ENCODE results near the gene KDM3A. TPM values are rescaled to one million over a fixed set of nuclear protein-coding genes. Genes with fewer than 3 reads are reported as not detected.
"Not testable (repeated sequence)": the region's sequence is repeated elsewhere in the genome, so short reads cannot be mapped to it uniquely, and the experiment has no call there.

Gene KDM3A
- total and polyA plus RNA-seq, 3 experiments from 2014 or later = 21.1 to 46.2 (median 45.8) TPM

DNA sequence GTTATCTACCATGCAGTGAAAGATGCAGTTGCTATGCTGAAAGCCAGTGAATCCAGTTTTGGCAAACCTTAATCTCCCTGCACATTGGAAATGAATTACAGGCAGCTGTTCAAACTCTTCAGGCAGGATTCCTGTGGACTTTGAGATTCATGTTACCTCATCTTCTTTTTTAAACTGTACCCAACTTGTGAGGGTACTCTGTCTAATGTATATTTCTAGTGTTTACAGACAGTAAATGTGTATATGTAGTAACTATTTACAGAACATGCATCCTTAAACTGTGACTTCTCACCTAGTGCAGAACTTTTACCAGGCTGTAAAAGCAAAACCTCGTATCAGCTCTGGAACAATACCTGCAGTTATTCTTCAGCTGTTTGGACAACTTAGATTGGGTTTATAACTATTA is 50.9 kb downstream of the KDM3A start:
- Histone ChIP-seq H3K27me3 (ENCODE audit: insufficient read depth, low read length, poor library complexity, severe bottlenecking) (no peaks in the 10 kb centered on the region), H3K9me3 (ENCODE audit: low read length) (no peaks in the 10 kb centered on the region), H3K27ac (ENCODE audit: low read depth, low read length) (no peak overlapping the region), H3K36me3 (ENCODE audit: insufficient read depth, low read length) (peaks cover 51% of the 10 kb centered on the region), H3K4me3 (ENCODE audit: low read length) (no peak overlapping the region), H3K4me1 (ENCODE audit: insufficient read depth, low read length) (no peaks in the 10 kb centered on the region)
- Mint-ChIP-seq H3K4me3 (no peak overlapping the region), H3K27ac (peak overlapping the region in 3 of 8 donors; percentile 8 to 19 (median 17)), H3K4me1 (peaks cover 18 to 30% (median 30%) of the 10 kb centered on the region in 3 donors), H3K9me3 (no peaks in the 10 kb centered on the region), H3K27me3 (no peaks in the 10 kb centered on the region), H3K36me3 (peaks cover 16 to 97% (median 53%) of the 10 kb centered on the region in 3 donors)
- ChIA-PET CTCF (interaction anchor here (2.0 kb wide), 1 partner anchor 315 kb away, joined by 4 read pairs; no protein-coding TSS in a partner anchor), POLR2A (no interaction called here)
- DNase-seq = no peak

DNA sequence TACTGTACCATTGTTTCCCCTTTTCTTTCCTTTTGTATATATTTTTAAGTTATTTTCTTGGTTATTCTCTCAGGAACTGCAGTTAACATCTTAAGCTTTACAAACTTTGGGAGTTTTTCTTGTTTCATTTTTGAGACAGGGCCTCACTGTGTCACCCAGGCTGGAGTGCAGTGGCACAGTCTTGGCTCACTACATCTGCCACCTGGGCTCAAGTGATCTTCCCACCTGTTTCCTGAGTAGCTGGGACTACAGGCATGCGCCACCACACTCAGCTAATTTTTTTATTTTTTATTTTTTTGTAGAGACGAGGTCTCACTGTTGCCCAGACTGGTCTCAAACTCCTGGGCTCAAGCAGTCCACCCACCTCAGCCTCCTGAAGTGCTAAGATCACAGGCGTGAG is 55.2 kb downstream of the KDM3A start:
- H3K36me3 ChIP-seq (ENCODE audit: insufficient read depth, low read length) = peaks cover 40% of the 10 kb centered on the region
- H3K27me3 ChIP-seq (ENCODE audit: insufficient read depth, low read length, poor library complexity, severe bottlenecking); H3K4me3 ChIP-seq (ENCODE audit: low read length); H3K4me3 Mint-ChIP-seq; DNase-seq; H3K27ac ChIP-seq (ENCODE audit: low read depth, low read length); H3K27me3 Mint-ChIP-seq; POLR2A ChIA-PET; H3K4me1 ChIP-seq (ENCODE audit: insufficient read depth, low read length); CTCF ChIA-PET; H3K9me3 ChIP-seq (ENCODE audit: low read length): not testable (repeated sequence)
- peaks cover 12 to 28% (median 24%) of the 10 kb centered on the region in 5 donors for H3K9me3 Mint-ChIP-seq
- H3K36me3 Mint-ChIP-seq = peaks cover 40 to 97% (median 55%) of the 10 kb centered on the region in 3 donors
- peak overlapping the region in 3 of 8 donors; percentile 56 to 69 (median 56) for H3K27ac Mint-ChIP-seq
- H3K4me1 Mint-ChIP-seq = peaks cover 22 to 39% (median 27%) of the 10 kb centered on the region in 3 donors

DNA sequence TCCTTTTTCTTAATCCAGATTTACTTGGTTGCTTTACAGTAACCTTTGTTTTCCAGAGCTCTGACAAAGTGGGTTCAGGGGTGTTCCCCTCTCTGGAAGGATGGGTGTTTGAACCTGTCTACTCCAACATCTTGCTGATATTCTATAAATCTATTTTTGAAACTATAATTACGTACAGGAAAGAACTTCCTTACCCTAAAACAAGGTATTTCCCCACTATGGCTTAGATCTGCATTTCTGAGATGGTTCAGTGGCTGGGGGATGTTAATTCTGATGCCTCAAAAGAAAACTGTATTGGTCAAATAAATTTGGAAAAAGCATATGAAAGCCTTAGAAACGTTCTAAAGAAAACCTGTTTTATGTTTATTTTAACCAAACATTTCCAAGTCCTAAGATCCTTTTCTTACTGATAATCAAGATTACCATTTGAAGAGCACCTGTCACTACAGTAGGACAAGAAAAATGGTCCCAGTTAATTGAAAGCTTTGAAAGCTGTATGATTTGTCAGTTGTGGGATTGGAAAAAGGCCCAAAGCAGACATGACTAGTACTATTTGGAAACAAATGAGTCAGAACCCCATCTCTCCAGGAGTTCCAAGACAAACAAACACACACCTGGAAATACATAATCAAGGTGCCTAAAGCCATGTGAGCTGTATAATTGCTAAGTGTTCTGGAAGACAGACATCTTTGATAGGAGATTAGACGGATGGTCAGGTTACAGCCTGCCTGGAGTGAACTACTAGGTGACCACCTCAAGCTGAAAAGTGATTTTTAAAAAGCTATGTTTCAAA is 57.5 kb downstream of the KDM3A start:
- H3K4me1 Mint-ChIP-seq = peaks cover 24 to 37% (median 30%) of the 10 kb centered on the region in 3 donors
- Histone ChIP-seq H3K27me3 (ENCODE audit: insufficient read depth, low read length, poor library complexity, severe bottlenecking) (no peaks in the 10 kb centered on the region), H3K9me3 (ENCODE audit: low read length) (peaks cover 4% of the 10 kb centered on the region), H3K4me1 (ENCODE audit: insufficient read depth, low read length) (no peaks in the 10 kb centered on the region), H3K4me3 (ENCODE audit: low read length) (no peak overlapping the region), H3K27ac (ENCODE audit: low read depth, low read length) (no peak overlapping the region), H3K36me3 (ENCODE audit: insufficient read depth, low read length) (peaks cover 24% of the 10 kb centered on the region)
- DNase-seq = no peak
- H3K4me3 Mint-ChIP-seq = no peak overlapping the region
- peak overlapping the region in 1 of 8 donors; percentile 76 for H3K27ac Mint-ChIP-seq
- H3K9me3 Mint-ChIP-seq = peaks cover 12 to 32% (median 27%) of the 10 kb centered on the region in 5 donors
- CTCF ChIA-PET = interaction anchor here (1.8 kb wide), 1 partner anchor 11 kb away, joined by 9 read pairs; no protein-coding TSS in a partner anchor
- H3K27me3 Mint-ChIP-seq = no peaks in the 10 kb centered on the region
- H3K36me3 Mint-ChIP-seq = peaks cover 62 to 97% (median 65%) of the 10 kb centered on the region in 3 donors
- POLR2A ChIA-PET = interaction anchor here (1.1 kb wide), 1 partner anchor 57 kb away, joined by 4 read pairs; the partner anchor contains the start of gene KDM3A

DNA sequence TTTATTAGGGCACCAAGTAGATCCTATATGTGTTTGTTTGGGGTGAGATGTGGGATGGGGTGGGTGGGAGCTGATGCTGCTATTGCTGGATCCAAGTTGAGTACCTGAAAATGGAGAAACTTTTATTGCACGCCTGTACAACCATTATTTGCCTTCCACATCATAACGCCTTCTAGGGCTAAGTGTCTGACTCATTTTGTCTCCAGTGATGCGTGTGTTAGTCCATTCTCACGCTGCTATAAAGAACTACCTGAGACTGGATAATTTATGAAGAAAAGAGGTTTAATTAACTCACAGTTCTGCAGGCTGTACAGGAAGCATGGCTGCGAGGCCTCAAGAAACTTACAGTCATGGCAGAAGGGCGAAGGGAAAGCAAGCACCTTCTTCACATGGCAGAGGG is 58.2 kb downstream of the KDM3A start:
- no peak for DNase-seq
- Histone ChIP-seq H3K27ac (ENCODE audit: low read depth, low read length) (no peak overlapping the region), H3K9me3 (ENCODE audit: low read length) (peaks cover 4% of the 10 kb centered on the region), H3K4me3 (ENCODE audit: low read length) (no peak overlapping the region), H3K4me1 (ENCODE audit: insufficient read depth, low read length) (no peaks in the 10 kb centered on the region), H3K27me3 (ENCODE audit: insufficient read depth, low read length, poor library complexity, severe bottlenecking) (no peaks in the 10 kb centered on the region), H3K36me3 (ENCODE audit: insufficient read depth, low read length) (peaks cover 23% of the 10 kb centered on the region)
- H3K4me3 Mint-ChIP-seq = no peak overlapping the region
- H3K9me3 Mint-ChIP-seq = peaks cover 12 to 32% (median 27%) of the 10 kb centered on the region in 5 donors
- H3K36me3 Mint-ChIP-seq = peaks cover 66 to 96% (median 68%) of the 10 kb centered on the region in 3 donors
- POLR2A ChIA-PET = no interaction called here
- CTCF ChIA-PET = no interaction called here
- H3K4me1 Mint-ChIP-seq = peaks cover 22 to 30% (median 29%) of the 10 kb centered on the region in 3 donors
- H3K27ac Mint-ChIP-seq = peak overlapping the region in 1 of 8 donors; percentile 38
- no peaks in the 10 kb centered on the region for H3K27me3 Mint-ChIP-seq

DNA sequence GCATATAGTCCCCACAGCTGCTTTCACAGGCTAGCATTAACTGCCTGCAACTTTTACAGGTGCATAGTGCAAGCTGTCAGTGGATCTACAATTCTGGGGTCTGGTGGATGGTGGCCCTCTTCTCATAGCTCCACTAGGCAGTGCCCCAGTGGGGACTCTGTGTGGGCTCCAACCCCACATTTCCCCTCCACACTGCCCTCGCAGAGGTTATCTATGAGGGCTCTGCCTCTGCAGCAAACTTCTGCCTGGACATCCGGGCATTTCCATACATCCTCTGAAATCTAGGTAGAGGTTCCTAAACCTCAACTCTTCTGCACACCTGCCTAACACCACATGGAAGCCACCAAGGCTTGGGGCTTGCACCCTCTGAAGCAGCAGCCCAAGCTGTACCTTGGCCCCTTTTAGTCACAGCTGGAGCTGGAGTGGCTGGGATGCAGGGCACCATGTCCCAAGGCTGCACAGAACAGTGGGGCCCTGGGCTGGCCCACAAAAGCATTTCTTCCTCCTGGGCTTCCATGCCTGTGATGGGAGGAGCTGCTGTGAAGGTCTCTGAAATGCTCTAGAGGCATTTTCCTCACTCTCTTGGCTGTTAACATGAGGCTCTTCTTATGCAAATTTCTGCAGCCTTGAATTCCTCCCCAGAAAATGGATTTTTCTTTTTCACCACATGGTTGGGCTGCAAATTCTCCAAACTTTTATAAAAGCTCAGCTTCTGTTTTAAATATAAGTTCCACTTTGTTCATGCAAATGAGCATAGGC is 59.3 kb downstream of the KDM3A start:
- ChIA-PET POLR2A (no interaction called here), CTCF (no interaction called here)
- Mint-ChIP-seq H3K36me3 (peaks cover 67 to 95% (median 69%) of the 10 kb centered on the region in 3 donors), H3K4me1 (peaks cover 16 to 20% (median 18%) of the 10 kb centered on the region in 3 donors), H3K4me3 (no peak overlapping the region), H3K27me3 (no peaks in the 10 kb centered on the region), H3K27ac (peak overlapping the region in 1 of 8 donors; percentile 46), H3K9me3 (peaks cover 12 to 32% (median 27%) of the 10 kb centered on the region in 5 donors)
- no peaks in the 10 kb centered on the region for H3K27me3 ChIP-seq (ENCODE audit: insufficient read depth, low read length, poor library complexity, severe bottlenecking)
- no peak overlapping the region for H3K4me3 ChIP-seq (ENCODE audit: low read length)
- peaks cover 4% of the 10 kb centered on the region for H3K9me3 ChIP-seq (ENCODE audit: low read length)
- H3K27ac ChIP-seq (ENCODE audit: low read depth, low read length) = no peak overlapping the region
- H3K4me1 ChIP-seq (ENCODE audit: insufficient read depth, low read length) = no peaks in the 10 kb centered on the region
- H3K36me3 ChIP-seq (ENCODE audit: insufficient read depth, low read length) = peaks cover 32% of the 10 kb centered on the region
- DNase-seq = no peak

DNA sequence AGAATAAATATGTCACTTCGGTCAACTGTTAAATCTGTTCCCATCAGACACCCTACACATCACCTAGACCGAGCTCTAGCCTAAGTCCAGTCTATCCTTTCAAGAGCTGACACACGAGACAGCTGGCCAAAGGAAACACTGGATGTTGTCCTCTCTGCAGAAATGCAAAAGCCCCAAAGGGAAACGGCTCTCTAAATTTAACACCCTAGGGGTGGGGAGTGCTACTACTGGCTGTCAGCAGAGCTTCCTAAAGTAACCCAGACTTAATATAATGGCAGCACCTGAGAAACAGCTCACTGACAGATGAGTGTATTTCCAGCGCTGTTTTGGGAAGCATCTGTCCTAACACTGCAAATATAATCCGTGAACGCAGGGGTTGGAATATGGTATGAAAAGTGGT is 66.4 kb downstream of the KDM3A start:
- H3K27me3 ChIP-seq (ENCODE audit: insufficient read depth, low read length, poor library complexity, severe bottlenecking) = no peaks in the 10 kb centered on the region
- H3K4me1 ChIP-seq (ENCODE audit: insufficient read depth, low read length) = no peaks in the 10 kb centered on the region
- H3K4me1 Mint-ChIP-seq = peaks cover 5 to 11% (median 8%) of the 10 kb centered on the region in 3 donors
- no peak overlapping the region for H3K4me3 ChIP-seq (ENCODE audit: low read length)
- peaks cover 32% of the 10 kb centered on the region for H3K36me3 ChIP-seq (ENCODE audit: insufficient read depth, low read length)
- H3K27ac Mint-ChIP-seq = peak overlapping the region in 1 of 8 donors; percentile 29
- H3K9me3 ChIP-seq (ENCODE audit: low read length) = no peaks in the 10 kb centered on the region
- no peak for DNase-seq
- H3K36me3 Mint-ChIP-seq = peaks cover 45 to 77% (median 51%) of the 10 kb centered on the region in 3 donors
- H3K27ac ChIP-seq (ENCODE audit: low read depth, low read length) = no peak overlapping the region
- no peaks in the 10 kb centered on the region for H3K9me3 Mint-ChIP-seq
- H3K27me3 Mint-ChIP-seq = no peaks in the 10 kb centered on the region
- no peak overlapping the region for H3K4me3 Mint-ChIP-seq
- ChIA-PET CTCF (interaction anchor here (1.3 kb wide), 1 partner anchor 11 kb away, joined by 6 read pairs; no protein-coding TSS in a partner anchor), POLR2A (no interaction called here)

DNA sequence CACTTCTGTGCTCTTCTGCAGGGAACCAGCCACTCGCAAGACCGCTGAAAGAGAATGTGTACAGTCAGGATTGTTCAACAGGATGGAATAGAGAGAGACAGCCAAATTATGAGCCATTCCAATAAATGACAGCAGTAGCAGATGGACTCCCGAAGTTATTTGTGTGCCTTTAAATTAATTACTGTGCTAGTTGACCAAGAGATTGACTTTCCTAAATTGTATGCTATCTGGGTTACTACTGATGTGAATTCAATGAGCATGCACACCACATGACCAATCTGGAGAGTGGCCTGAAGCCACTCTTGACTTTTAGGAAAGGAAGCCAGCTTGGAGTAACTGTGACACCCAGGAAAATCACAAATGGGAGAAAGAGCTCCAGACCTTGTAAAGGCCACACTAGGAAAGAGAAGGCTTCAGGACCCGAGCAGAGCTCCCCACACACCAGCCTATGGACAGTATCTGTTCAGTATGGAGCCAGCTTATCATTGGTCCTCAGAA is 69.3 kb downstream of the KDM3A start:
- Mint-ChIP-seq H3K27me3 (no peaks in the 10 kb centered on the region), H3K9me3 (no peaks in the 10 kb centered on the region), H3K36me3 (peaks cover 20 to 51% (median 34%) of the 10 kb centered on the region in 3 donors), H3K4me1 (peaks cover 8 to 14% (median 12%) of the 10 kb centered on the region in 3 donors), H3K27ac (peak overlapping the region in 2 of 8 donors; percentile 52 to 77), H3K4me3 (no peak overlapping the region)
- no peaks in the 10 kb centered on the region for H3K27me3 ChIP-seq (ENCODE audit: insufficient read depth, low read length, poor library complexity, severe bottlenecking)
- no peaks in the 10 kb centered on the region for H3K9me3 ChIP-seq (ENCODE audit: low read length)
- no peak overlapping the region for H3K4me3 ChIP-seq (ENCODE audit: low read length)
- no peak for DNase-seq
- ChIA-PET POLR2A (no interaction called here), CTCF (no interaction called here)
- H3K4me1 ChIP-seq (ENCODE audit: insufficient read depth, low read length) = no peaks in the 10 kb centered on the region
- peaks cover 24% of the 10 kb centered on the region for H3K36me3 ChIP-seq (ENCODE audit: insufficient read depth, low read length)
- no peak overlapping the region for H3K27ac ChIP-seq (ENCODE audit: low read depth, low read length)
